22Rv1 (cell line): ENCODE measurements around the gene AADACL2.

ENCODE experiments used
- H3K27ac ChIP-seq: fragments of 450-650 bp; 2 replicates; pipeline ENCODE4 v1.5.1; 2017
- ZFX ChIP-seq: fragments of 450-650 bp; IDR thresholded peaks from 2 replicates; pipeline ENCODE4 v1.6.1; 2017; ENCODE audit warnings: antibody characterized with exemption, borderline replicate concordance
- TF ChIP-seq, protein P1 (sequence below): fragments of 450-650 bp; IDR thresholded peaks from 2 replicates; pipeline ENCODE4 v1.5.1; 2017; ENCODE audit warnings: mild to moderate bottlenecking

AADACL2 gene

DNA sequence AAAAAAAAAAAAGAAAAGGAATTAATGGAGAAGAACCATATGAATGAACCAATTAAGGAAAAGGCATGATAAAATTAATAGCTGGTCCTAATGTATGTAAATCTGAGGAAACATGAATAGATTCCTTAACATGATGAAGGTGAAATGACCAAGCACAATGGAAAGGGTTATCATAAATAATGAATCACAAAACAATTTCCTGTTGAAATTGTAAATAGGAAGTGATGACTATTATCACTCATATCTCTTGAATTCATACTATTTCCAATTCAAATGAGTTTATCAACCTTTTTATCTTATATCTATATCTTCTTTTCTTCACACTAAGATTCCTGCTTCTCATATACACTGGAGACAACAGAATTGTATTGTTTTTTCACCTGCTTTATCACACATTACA is 32.0 kb downstream of the AADACL2 start:
- no peak overlapping the region for H3K27ac ChIP-seq
- TF ChIP-seq ZFX, result no peak
- TF ChIP-seq, protein P1, sequence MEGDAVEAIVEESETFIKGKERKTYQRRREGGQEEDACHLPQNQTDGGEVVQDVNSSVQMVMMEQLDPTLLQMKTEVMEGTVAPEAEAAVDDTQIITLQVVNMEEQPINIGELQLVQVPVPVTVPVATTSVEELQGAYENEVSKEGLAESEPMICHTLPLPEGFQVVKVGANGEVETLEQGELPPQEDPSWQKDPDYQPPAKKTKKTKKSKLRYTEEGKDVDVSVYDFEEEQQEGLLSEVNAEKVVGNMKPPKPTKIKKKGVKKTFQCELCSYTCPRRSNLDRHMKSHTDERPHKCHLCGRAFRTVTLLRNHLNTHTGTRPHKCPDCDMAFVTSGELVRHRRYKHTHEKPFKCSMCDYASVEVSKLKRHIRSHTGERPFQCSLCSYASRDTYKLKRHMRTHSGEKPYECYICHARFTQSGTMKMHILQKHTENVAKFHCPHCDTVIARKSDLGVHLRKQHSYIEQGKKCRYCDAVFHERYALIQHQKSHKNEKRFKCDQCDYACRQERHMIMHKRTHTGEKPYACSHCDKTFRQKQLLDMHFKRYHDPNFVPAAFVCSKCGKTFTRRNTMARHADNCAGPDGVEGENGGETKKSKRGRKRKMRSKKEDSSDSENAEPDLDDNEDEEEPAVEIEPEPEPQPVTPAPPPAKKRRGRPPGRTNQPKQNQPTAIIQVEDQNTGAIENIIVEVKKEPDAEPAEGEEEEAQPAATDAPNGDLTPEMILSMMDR, result no peak

DNA sequence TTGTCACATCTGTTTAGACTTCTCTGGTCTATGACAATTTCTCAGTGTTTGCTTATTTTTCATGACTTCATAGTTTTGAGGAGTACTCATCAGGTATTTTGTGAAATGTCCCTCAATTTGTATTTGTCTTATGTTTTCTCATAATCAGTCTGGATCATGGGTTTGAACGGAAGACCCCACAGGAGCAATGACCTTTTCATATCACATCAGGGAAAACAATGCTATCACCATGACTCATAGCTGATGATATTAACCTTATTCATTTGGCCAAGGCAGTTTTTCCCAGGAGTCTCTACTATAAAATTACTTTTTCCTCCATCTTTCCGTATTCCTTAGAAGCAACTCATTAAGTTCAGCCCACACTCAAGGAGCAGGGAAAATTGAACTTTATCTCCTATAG is 32.7 kb downstream of the AADACL2 start:
- TF ChIP-seq, protein P1, result no peak
- TF ChIP-seq ZFX, result no peak
- no peak overlapping the region for H3K27ac ChIP-seq

DNA sequence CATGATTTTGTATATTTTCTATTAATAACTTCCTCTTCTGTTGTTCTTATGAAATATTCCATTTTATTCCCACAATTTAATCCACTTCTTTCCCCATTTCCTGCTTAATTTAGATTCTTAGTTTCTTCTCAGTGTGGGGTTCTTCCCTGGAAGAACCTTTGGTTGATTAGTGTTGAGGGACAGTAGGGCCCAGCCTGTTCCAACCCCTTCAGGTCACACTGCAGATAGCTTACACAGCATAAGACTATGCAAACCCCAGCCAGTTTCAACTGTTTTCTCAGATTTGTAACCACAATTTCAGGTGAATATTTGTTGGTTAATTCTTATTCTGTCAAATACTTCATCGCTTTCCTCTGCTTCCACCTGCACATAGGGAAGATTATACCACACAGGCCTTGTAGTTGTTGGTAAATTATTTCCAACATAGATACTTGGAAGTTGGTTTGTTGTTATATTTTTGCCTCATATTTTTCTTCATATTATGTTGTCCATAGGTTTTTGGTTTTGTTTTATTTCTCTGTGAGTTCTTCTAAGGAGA is 34.7 kb downstream of the AADACL2 start:
- no peak overlapping the region for H3K27ac ChIP-seq
- no peak for TF ChIP-seq ZFX
- TF ChIP-seq, protein P1, result no peak

DNA sequence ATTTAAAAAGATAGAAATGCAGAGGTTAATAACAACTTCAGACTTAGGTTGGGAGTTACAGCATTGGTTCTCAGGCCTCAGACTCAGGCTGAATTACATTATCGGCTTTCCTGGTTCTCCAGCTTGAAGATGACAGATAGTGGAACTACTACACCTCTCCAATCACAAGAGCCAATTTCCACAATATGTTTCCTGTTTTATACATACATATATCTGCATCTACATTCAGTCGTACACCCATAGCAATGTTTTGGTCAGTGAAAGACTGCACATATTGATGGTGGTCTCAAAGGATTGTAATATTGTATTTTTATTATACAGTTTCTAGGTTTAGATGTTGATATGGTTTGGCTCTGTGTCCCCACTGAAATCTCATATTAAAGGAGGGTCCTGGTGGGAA is 35.4 kb downstream of the AADACL2 start:
- H3K27ac ChIP-seq, result no peak overlapping the region
- TF ChIP-seq ZFX, result no peak
- TF ChIP-seq, protein P1, result no peak

DNA sequence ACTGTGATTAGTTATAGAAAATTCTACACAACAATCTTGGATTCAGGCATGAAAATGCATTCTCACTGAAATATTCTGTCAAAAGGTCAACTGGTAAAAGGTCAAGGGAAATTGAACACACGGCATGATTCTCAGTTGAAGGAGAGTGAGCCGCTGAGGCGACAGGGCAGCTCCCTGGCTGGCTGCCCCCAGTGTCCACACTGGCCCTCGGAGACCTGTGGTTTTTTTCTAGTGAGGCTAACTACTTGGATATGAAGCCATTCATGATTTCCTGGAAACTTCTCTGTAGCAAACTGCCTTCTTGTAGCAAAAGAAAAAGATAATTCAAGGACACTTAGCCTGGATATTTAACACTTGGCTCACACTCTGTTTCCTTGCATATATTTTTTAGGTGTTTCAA is 37.2 kb downstream of the AADACL2 start:
- H3K27ac ChIP-seq, result no peak overlapping the region
- TF ChIP-seq ZFX, result no peak
- TF ChIP-seq, protein P1, result no peak

DNA sequence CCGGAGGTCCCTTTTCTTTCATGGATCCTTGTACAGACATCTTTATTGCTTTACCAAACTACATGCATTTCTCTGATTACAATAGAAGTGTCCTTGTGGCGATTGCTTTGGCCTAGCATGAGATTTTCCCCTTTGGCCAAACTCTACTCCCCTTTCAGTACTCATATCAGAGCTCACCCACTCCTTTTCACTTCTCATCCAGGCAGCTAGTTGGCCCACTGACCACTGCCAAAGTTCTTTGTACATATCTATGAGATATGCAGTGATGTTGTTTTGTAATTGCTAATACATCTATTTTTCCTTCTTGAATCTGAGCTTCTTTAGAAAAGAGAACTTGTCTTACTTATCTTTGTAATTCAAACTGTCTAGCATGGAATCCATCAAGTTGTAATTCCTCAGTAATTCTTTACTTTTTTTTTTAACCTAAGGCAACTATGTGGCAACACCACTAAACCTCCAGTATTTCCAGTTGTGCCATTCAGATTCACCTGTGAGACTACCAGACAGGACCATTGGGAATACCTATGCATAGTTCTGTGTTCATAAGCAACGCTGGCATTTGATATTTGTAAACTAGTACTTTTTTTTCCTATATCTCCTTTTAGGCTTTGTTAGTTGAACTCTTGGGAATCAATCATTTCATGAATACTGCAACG is 39.2 kb downstream of the AADACL2 start:
- no peak overlapping the region for H3K27ac ChIP-seq
- TF ChIP-seq, protein P1, result no peak
- no peak for TF ChIP-seq ZFX

DNA sequence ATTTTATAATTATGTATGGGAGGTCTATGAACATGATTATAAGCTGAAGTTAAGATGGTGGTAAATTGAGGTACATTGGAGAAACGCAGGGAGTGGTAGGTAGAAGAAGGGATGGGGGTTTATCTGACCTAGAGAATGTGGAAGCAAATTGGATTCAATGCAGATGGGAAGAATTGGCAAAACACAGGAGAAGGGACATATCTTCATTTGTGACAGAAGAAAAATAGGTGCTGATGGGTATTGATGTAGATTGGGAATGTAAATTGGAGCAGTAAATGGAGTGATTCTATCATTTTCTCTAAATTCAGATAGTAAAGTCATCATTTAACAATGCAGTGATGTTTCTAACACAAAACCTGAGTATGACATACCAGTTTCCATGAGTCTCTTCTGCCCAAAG is 40.5 kb downstream of the AADACL2 start:
- no peak for TF ChIP-seq ZFX
- TF ChIP-seq, protein P1, result no peak
- H3K27ac ChIP-seq, result no peak overlapping the region
